ENCODE data around the gene ARPP19. TPM values are rescaled to one million over a fixed set of nuclear protein-coding genes. Genes with fewer than 3 reads are reported as not detected.

ARPP19 gene
- total and polyA plus RNA-seq, 10 of the 15 experiments (the other 5 are each of a cell fraction or from before 2014, with no cell fraction given): 77.2 to 167 (median 121) TPM

GRCh38 chr15:52503788-52504496 lies 64.9 kb downstream of the ARPP19 start:
- Histone ChIP-seq H3K9ac (ENCODE audit: control insufficient read depth, insufficient read depth, low read length) (no peak overlapping the region), H4K20me1 (ENCODE audit: control insufficient read depth, insufficient read depth) (no peaks in the 10 kb centered on the region), H3K9me3 (replicated peaks; ENCODE audit: control insufficient read depth, insufficient read depth, low read length) (no peaks in the 10 kb centered on the region; the same call in 2 of the 3 replicates), H3K27ac (ENCODE audit: control insufficient read depth, insufficient read depth) (peak overlapping the region; percentile 62; the same call in 1 of the 2 replicates), H3K79me2 (ENCODE audit: control insufficient read depth, insufficient read depth, low read length) (peaks cover 14% of the 10 kb centered on the region), H3K4me2 (ENCODE audit: control insufficient read depth, insufficient read depth) (peak overlapping the region; percentile 36), H3K4me3 (peak overlapping the region; percentile 39; the same call in 1 of the 2 replicates), H3K36me3 (ENCODE audit: control insufficient read depth in 2 of 2, insufficient read depth in 2 of 2, low read length in 1 of 2) (no peaks in the 10 kb centered on the region; a peak in 1 of 4 replicates), H3K4me1 (ENCODE audit: control insufficient read depth, insufficient read depth, low read length) (peaks cover 6% of the 10 kb centered on the region), H3K27me3 (replicated peaks in 1 of 2; ENCODE audit: control insufficient read depth in 2 of 2, insufficient read depth in 2 of 2, low read length in 1 of 2) (no peaks in the 10 kb centered on the region), H2AFZ (ENCODE audit: control insufficient read depth, low read depth, low read length) (peak overlapping the region; percentile 43)
- ATAC-seq (peak; percentile 86), DNase-seq (ENCODE audit: low read depth, low spot score) (peak; percentile 51), FAIRE-seq (peak; percentile 76)
- 21% methylated on average over 5 of the region's 5 CpGs for WGBS (ENCODE audit: insufficient coverage, insufficient replicate concordance, low lambda C conversion rate, missing lambda C conversion rate)
- intact Hi-C loops (cut with micrococcal nuclease; ENCODE audit: unreplicated experiment): loop anchor here (5.0 kb wide), 1 partner anchor 37 kb away; no protein-coding TSS in a partner anchor
- ChIA-PET POLR2A (interaction anchor here (0.6 kb wide), 3 partner anchors 22 to 247 kb away, joined by 4 read pairs; no protein-coding TSS in a partner anchor), SMC1A (ENCODE audit: uncharacterized antibody, unreplicated experiment) (interaction anchor here (0.6 to 4.9 kb wide), 9 partner anchors 8 to 172 kb away, joined by 3 to 24 read pairs (median 4); no protein-coding TSS in a partner anchor), CTCF (interaction anchor here (0.6 to 1.2 kb wide), 5 partner anchors 23 to 341 kb away, joined by 3 read pairs; no protein-coding TSS in a partner anchor), RAD21 (ENCODE audit: unreplicated experiment) (interaction anchor here (0.6 to 1.1 kb wide), 5 partner anchors 10 to 107 kb away, joined by 3 read pairs; no protein-coding TSS in a partner anchor)
- in situ Hi-C loops (cut with MboI): no loop called here
- BruUV-seq (replicated peaks): no TSS peak
- TF ChIP-seq CREM (IDR thresholded peaks at IDR 0.05; ENCODE audit: low read depth) (0 out of 2 replicates have a peak, but pooled peaks have one; percentile 32), PKNOX1 (IDR thresholded peaks at IDR 0.05) (peak; percentile 46), IKZF1 (conservative IDR thresholded peaks at IDR 0.05) (peak; percentile 26; the same call in 1 of the 2 replicates), NFYA (IDR thresholded peaks at IDR 0.05; ENCODE audit: borderline replicate concordance, low read depth, low read length) (no peak), TBL1XR1 (IDR thresholded peaks at IDR 0.05; ENCODE audit: low read depth, low read length) (no peak), RELB (IDR thresholded peaks at IDR 0.05; ENCODE audit: low read depth) (peak; percentile 32; the same call in 1 of the 2 replicates), RUNX3 (IDR thresholded peaks at IDR 0.05; ENCODE audit: low read length) (0 out of 2 replicates have a peak, but pooled peaks have one; percentile 18), EED (IDR thresholded peaks at IDR 0.05; ENCODE audit: low read depth) (0 out of 2 replicates have a peak, but pooled peaks have one; percentile 38), CBX3 (IDR thresholded peaks at IDR 0.05; ENCODE audit: borderline replicate concordance, low read depth) (no peak), IKZF2 (IDR thresholded peaks at IDR 0.05) (peak; percentile 19 to 47; a peak in 2 of 4 replicates), ATF2 (IDR thresholded peaks at IDR 0.05; ENCODE audit: low read length) (no peak), KDM1A (IDR thresholded peaks at IDR 0.05; ENCODE audit: borderline replicate concordance) (no peak), ZNF274 (IDR thresholded peaks at IDR 0.05; ENCODE audit: insufficient read depth, insufficient read length) (no peak), MEF2A (IDR thresholded peaks at IDR 0.05; ENCODE audit: insufficient read depth, low read depth, low read length) (0 out of 2 replicates have a peak, but pooled peaks have one; percentile 25), SMARCA5 (IDR thresholded peaks at IDR 0.05) (no peak), NFXL1 (IDR thresholded peaks at IDR 0.05; ENCODE audit: borderline replicate concordance) (no peak), SKIL (IDR thresholded peaks at IDR 0.05; ENCODE audit: low read depth, poor library complexity, severe bottlenecking) (no peak)

Measured in GM12878 (cell line).